Stimulated activated naive B cell treated with anti-CD40 and anti-IgM and Interleukin-4, amounts not matched to agents 10 μg/mL and 1 μg/mL and 100 μg/mL, for 72 hours (primary cell): ENCODE data around the gene MEPE.

ENCODE experiments used
- ATAC-seq, 2 donors: fragments of 150-1000 bp; cut with Tn5 transposase; replicated peaks; 2 replicates each; pipeline ENCODE4 v1.10.0; 2021; ENCODE audit warnings: moderate library complexity in 1 of 2
- DNase-seq: peaks from one replicate; pipeline ENCODE4 v3.0.0; 2021
- H3K27ac Mint-ChIP-seq: one replicate; pipeline ENCODE4 v1.8.0; 2022; ENCODE audit warnings: mild to moderate bottlenecking, mixed read lengths
- H3K27me3 Mint-ChIP-seq, 2 donors: one replicate each; pipeline ENCODE4 v1.8.0; 2022; ENCODE audit warnings: mixed read lengths in 2 of 2
- H3K36me3 Mint-ChIP-seq, 2 donors: one replicate each; pipeline ENCODE4 v1.8.0; 2022; ENCODE audit warnings: mixed read lengths in 2 of 2, mild to moderate bottlenecking in 1 of 2
- H3K4me1 Mint-ChIP-seq, 2 donors: one replicate each; pipeline ENCODE4 v1.8.0; 2022; ENCODE audit warnings: mixed read lengths in 2 of 2, mild to moderate bottlenecking in 1 of 2
- H3K4me3 Mint-ChIP-seq, 2 donors: one replicate each; pipeline ENCODE4 v1.8.0; 2022; ENCODE audit warnings: mild to moderate bottlenecking in 2 of 2, mixed read lengths in 2 of 2, moderate library complexity in 1 of 2
- H3K9me3 Mint-ChIP-seq, 2 donors: one replicate each; pipeline ENCODE4 v1.8.0; 2022; ENCODE audit warnings: mixed read lengths in 2 of 2, mild to moderate bottlenecking in 1 of 2

MEPE gene

DNA sequence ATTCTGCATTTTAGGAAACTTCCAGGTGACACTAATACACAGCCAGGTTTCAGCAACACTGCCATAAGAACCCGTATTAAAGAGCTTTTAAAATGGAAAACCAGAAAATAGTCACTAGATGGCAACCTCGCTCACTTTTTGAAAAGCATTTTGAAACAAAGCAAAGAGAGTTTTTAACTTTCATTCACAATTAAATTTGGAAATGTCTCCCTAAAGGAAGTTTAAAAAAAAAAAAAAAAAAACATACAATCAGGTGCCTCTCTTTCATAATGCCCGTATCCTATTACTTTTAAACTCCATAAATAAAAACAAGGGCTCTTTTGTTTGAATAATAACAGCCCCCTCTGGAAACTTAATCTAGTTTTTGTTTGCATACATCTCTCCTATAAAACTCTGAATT, 20.3 kb downstream of the MEPE start:
- Mint-ChIP-seq H3K27ac (no peak overlapping the region), H3K27me3 (peaks cover 0 to 8% of the 10 kb centered on the region in 2 donors)
- no peak for ATAC-seq

GRCh38 chr4:87853891-87854290, 21.1 kb downstream of the MEPE start:
- H3K27ac Mint-ChIP-seq = no peak overlapping the region
- ATAC-seq (no peak), DNase-seq (no peak)
- no peak overlapping the region for H3K4me3 Mint-ChIP-seq
- H3K36me3 Mint-ChIP-seq = no peaks in the 10 kb centered on the region
- no peaks in the 10 kb centered on the region for H3K9me3 Mint-ChIP-seq
- H3K27me3 Mint-ChIP-seq = peaks cover 0 to 8% of the 10 kb centered on the region in 2 donors
- peaks cover 1 to 10% of the 10 kb centered on the region in 2 donors for H3K4me1 Mint-ChIP-seq

More for the DNA sequence above, 20.3 kb downstream of the MEPE start:
- Mint-ChIP-seq H3K4me3 (no peak overlapping the region), H3K36me3 (no peaks in the 10 kb centered on the region), H3K9me3 (no peaks in the 10 kb centered on the region), H3K4me1 (peaks cover 3 to 14% of the 10 kb centered on the region in 2 donors)
- DNase-seq = no peak

DNA sequence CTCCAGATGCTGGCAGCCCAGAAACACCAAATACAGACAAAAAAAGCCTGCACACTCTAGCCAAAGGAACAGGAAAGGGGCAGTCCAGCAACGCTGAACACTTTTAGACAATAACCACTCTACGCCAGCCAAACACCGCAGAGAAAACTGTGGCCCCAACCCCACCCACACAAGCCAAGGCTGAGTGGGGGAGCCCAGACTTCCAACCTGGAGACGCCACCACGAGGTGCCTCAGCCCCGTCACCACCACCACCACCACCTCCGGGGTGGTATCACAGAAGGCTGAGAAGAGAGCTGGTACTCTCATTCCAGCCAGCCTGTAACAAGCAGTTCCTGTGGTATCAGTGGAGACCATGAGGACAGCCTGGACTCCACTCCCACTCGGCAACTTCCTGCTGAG, 22.8 kb downstream of the MEPE start:
- ATAC-seq = no peak
- no peaks in the 10 kb centered on the region for H3K4me1 Mint-ChIP-seq

GRCh38 chr4:87856816-87857215, 24.0 kb downstream of the MEPE start:
- H3K36me3 Mint-ChIP-seq = no peaks in the 10 kb centered on the region
- no peak overlapping the region for H3K27ac Mint-ChIP-seq
- peaks cover 0 to 8% of the 10 kb centered on the region in 2 donors for H3K27me3 Mint-ChIP-seq
- ATAC-seq = no peak
- H3K9me3 Mint-ChIP-seq = no peaks in the 10 kb centered on the region
- no peak for DNase-seq
- no peak overlapping the region for H3K4me3 Mint-ChIP-seq
- no peaks in the 10 kb centered on the region for H3K4me1 Mint-ChIP-seq

More for the DNA sequence above, 22.8 kb downstream of the MEPE start:
- Mint-ChIP-seq H3K27me3 (peaks cover 0 to 8% of the 10 kb centered on the region in 2 donors), H3K36me3 (no peaks in the 10 kb centered on the region), H3K27ac (no peak overlapping the region), H3K4me3 (no peak overlapping the region), H3K9me3 (no peaks in the 10 kb centered on the region)
- DNase-seq = no peak

DNA sequence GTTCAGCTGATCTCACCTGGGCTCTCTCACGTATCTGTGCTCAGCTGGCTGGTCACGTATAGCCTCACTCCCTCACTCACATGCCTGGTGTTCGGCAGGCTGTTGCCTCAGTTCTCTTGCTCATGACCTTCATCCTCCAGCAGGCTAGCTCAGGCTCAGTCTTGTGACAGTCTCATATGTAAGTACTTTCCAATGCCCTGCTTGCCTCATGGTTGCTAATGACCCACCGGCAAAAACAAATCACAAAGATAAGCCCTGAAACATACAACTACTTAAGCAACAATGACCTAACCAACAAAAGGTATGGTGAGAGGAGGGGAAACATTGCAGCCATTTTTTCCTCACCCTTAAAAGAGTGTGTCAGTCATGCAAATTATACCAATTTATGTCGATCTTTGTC, 25.0 kb downstream of the MEPE start:
- ATAC-seq (no peak), DNase-seq (no peak)
- no peak overlapping the region for H3K27ac Mint-ChIP-seq
- no peaks in the 10 kb centered on the region for H3K4me1 Mint-ChIP-seq
- H3K27me3 Mint-ChIP-seq = peaks cover 0 to 8% of the 10 kb centered on the region in 2 donors
- no peak overlapping the region for H3K4me3 Mint-ChIP-seq
- no peaks in the 10 kb centered on the region for H3K36me3 Mint-ChIP-seq
- H3K9me3 Mint-ChIP-seq = no peaks in the 10 kb centered on the region

DNA sequence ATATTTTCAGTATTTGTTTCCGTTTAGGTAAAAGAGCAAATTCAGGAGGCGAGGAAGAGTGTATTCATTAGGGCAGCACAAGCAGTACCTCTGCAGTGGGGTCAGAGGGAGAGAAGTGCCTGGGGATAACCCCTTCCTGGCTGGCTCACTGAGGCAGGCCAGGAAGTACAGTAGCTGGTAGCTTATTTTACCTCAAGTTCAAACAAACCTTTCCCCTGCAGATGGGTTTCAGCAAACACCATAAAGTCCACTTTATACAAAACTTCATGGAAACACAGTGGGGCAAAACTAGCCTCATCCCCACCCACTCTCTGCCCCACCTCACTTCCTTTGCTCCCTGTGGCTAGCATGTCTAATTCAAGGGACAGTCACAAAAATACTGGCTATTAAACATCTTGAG, 29.5 kb downstream of the MEPE start:
- no peak overlapping the region for H3K27ac Mint-ChIP-seq
- H3K27me3 Mint-ChIP-seq = peaks cover 0 to 5% of the 10 kb centered on the region in 2 donors
- DNase-seq = no peak
- no peaks in the 10 kb centered on the region for H3K9me3 Mint-ChIP-seq
- H3K4me1 Mint-ChIP-seq = no peaks in the 10 kb centered on the region
- H3K4me3 Mint-ChIP-seq = no peak overlapping the region
- no peak for ATAC-seq
- H3K36me3 Mint-ChIP-seq = no peaks in the 10 kb centered on the region

DNA sequence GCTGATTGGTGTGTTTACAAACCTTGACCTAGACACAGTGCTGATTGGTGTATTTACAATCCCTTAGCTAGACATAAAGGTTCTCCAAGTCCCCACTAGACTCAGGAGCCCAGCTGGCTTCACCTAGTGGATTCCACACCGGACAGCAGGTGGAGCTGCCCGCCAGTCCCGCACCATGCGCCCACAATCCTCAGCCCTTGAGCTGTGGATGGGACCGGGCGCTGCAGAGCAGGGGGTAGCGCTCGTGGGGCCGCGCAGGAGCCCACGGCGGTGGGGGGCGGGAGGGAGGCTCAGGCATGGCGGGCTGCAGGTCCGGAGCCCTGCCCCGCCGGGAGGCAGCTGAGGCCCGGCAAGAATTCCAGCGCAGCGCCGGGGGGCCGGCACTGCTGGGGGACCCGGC, 30.7 kb downstream of the MEPE start:
- ATAC-seq (no peak), DNase-seq (no peak)
- Mint-ChIP-seq H3K4me3 (no peak overlapping the region), H3K4me1 (no peaks in the 10 kb centered on the region), H3K27me3 (peaks cover 0 to 4% of the 10 kb centered on the region in 2 donors), H3K9me3 (no peaks in the 10 kb centered on the region), H3K36me3 (no peaks in the 10 kb centered on the region), H3K27ac (no peak overlapping the region)

- no peaks in the 10 kb centered on the region for H3K36me3 Mint-ChIP-seq
- DNase-seq = no peak
- no peaks in the 10 kb centered on the region for H3K9me3 Mint-ChIP-seq
- peaks cover 0 to 4% of the 10 kb centered on the region in 2 donors for H3K27me3 Mint-ChIP-seq
- ATAC-seq = no peak
- no peak overlapping the region for H3K4me3 Mint-ChIP-seq
- no peaks in the 10 kb centered on the region for H3K4me1 Mint-ChIP-seq
- no peak overlapping the region for H3K27ac Mint-ChIP-seq
Observed at GRCh38 chr4:87864321-87864720, 31.6 kb downstream of the MEPE start.

DNA sequence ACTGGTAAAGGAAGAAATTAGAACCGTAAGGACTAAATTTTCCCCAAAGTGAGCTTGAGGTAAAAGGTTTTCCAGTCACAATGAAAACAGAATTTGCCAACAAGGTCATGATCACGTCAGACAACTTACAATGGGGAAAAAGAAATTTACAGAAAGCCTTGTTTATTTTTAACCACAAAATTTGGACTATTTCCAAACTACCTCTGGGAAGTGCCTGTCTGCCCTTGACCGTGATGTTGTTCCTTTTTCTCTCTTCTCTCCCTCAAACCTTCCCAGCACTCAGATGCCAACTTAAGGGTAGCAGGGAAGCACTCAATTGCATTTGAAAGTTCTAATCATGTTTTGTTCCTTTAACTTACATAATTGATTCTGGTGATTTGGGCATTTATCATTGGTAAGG, 32.5 kb downstream of the MEPE start:
- Mint-ChIP-seq H3K36me3 (no peaks in the 10 kb centered on the region), H3K27ac (no peak overlapping the region), H3K27me3 (peaks cover 0 to 4% of the 10 kb centered on the region in 2 donors), H3K4me3 (no peak overlapping the region), H3K9me3 (no peaks in the 10 kb centered on the region), H3K4me1 (no peaks in the 10 kb centered on the region)
- DNase-seq = no peak
- no peak for ATAC-seq

GRCh38 chr4:87865960-87866598, 33.3 kb downstream of the MEPE start:
- Mint-ChIP-seq H3K36me3 (no peaks in the 10 kb centered on the region), H3K27me3 (peaks cover 0 to 4% of the 10 kb centered on the region in 2 donors), H3K9me3 (no peaks in the 10 kb centered on the region), H3K4me1 (no peaks in the 10 kb centered on the region), H3K27ac (no peak overlapping the region), H3K4me3 (no peak overlapping the region)
- DNase-seq (no peak), ATAC-seq (no peak)

DNA sequence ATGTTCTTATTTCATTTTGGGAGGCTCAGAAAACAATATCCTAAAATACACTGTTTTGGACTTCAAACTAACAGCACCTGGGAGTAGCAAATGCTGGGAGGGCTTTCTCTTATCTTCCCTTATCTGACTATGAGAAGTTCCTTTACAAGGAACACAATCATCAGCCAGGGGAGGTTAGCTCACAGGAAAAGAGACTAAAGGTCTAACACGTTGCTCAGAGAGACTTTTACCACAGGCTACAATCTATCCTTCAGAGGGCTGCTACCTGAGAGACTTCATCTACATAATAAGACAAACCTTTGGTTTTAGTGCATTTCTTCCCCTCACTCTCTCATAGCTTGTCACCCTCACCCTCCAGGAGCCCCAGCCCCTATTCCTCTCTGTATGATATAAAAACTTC, 35.8 kb downstream of the MEPE start:
- Mint-ChIP-seq H3K36me3 (no peaks in the 10 kb centered on the region), H3K4me1 (no peaks in the 10 kb centered on the region), H3K27ac (no peak overlapping the region), H3K9me3 (no peaks in the 10 kb centered on the region), H3K4me3 (no peak overlapping the region), H3K27me3 (peaks cover 0 to 4% of the 10 kb centered on the region in 2 donors)
- ATAC-seq = no peak
- no peak for DNase-seq

DNA sequence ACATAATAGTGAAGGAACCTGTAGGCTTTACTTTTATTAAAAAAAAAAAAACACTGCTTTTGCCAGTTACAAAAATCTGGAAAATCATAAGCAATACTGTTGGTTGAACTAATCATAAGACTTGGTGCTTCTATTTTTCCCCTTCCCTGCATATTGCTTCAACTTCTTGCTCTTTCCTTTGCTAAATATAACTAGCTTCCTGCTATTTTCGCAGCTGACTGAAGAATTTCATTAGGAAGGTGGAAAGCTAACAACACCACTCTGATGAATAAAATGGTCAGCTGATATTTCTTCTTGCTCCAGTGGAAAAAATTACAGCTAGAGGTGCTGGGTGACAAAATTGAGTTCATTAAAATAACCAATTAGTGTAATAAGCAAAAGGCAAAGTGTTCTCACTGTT, 39.3 kb downstream of the MEPE start:
- Mint-ChIP-seq H3K9me3 (no peaks in the 10 kb centered on the region), H3K4me1 (no peaks in the 10 kb centered on the region), H3K4me3 (no peak overlapping the region), H3K27ac (no peak overlapping the region), H3K36me3 (no peaks in the 10 kb centered on the region), H3K27me3 (peaks cover 0 to 4% of the 10 kb centered on the region in 2 donors)
- ATAC-seq (no peak), DNase-seq (no peak)

GRCh38 chr4:87875191-87875590, 42.4 kb downstream of the MEPE start:
- no peak for DNase-seq
- H3K27me3 Mint-ChIP-seq = no peaks in the 10 kb centered on the region
- H3K36me3 Mint-ChIP-seq = no peaks in the 10 kb centered on the region
- no peak overlapping the region for H3K27ac Mint-ChIP-seq
- H3K4me3 Mint-ChIP-seq = no peak overlapping the region
- H3K4me1 Mint-ChIP-seq = no peaks in the 10 kb centered on the region
- H3K9me3 Mint-ChIP-seq = no peaks in the 10 kb centered on the region
- ATAC-seq = no peak

DNA sequence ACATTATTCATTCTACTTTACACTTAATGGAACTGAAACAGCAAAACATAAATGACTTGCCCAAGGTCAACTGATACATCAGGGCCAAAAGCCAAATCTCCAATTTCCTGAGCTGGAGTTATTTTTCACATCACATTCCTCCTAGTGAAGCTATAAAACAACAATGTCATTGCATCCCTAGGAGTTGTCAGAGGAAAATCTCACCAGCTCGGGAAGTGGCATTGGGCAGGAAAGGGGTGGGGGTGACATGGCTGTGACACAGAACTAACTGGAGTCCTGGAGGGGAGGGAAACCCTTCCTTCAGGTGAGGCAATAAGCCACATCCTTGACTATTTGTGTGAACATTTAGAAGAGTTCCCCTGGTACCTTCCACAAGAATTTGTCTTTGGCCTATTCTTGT, 47.3 kb downstream of the MEPE start:
- no peak overlapping the region for H3K27ac Mint-ChIP-seq
- no peak for DNase-seq
- no peaks in the 10 kb centered on the region for H3K27me3 Mint-ChIP-seq
- H3K4me3 Mint-ChIP-seq = no peak overlapping the region
- H3K4me1 Mint-ChIP-seq = peaks cover under 1 to 1% of the 10 kb centered on the region in 2 donors
- no peaks in the 10 kb centered on the region for H3K36me3 Mint-ChIP-seq
- no peak for ATAC-seq
- H3K9me3 Mint-ChIP-seq = peaks cover 0 to 1% of the 10 kb centered on the region in 2 donors

GRCh38 chr4:87881115-87881514, 48.3 kb downstream of the MEPE start:
- no peak for ATAC-seq
- DNase-seq = no peak
- H3K27me3 Mint-ChIP-seq = no peaks in the 10 kb centered on the region
- no peak overlapping the region for H3K27ac Mint-ChIP-seq
- H3K4me3 Mint-ChIP-seq = no peak overlapping the region
- peaks cover 7 to 11% of the 10 kb centered on the region in 2 donors for H3K4me1 Mint-ChIP-seq
- peaks cover 0 to 1% of the 10 kb centered on the region in 2 donors for H3K9me3 Mint-ChIP-seq
- H3K36me3 Mint-ChIP-seq = no peaks in the 10 kb centered on the region

GRCh38 chr4:87882321-87882720, 49.6 kb downstream of the MEPE start:
- Mint-ChIP-seq H3K4me3 (no peak overlapping the region), H3K36me3 (no peaks in the 10 kb centered on the region), H3K9me3 (peaks cover 0 to 1% of the 10 kb centered on the region in 2 donors), H3K27me3 (no peaks in the 10 kb centered on the region), H3K27ac (no peak overlapping the region), H3K4me1 (peaks cover 10 to 18% of the 10 kb centered on the region in 2 donors)
- ATAC-seq = no peak
- DNase-seq = no peak
